Measurements from ENCODE around the gene IFITM1. TPM values are rescaled to one million over a fixed set of nuclear protein-coding genes. Genes with fewer than 3 reads are reported as not detected.
"Not testable (repeated sequence)": the region's sequence is repeated elsewhere in the genome, so short reads cannot be mapped to it uniquely, and the experiment has no call there.

Gene IFITM1
- polyA plus RNA-seq, 1 donor from 2014 or later = 0.35 TPM

- no peaks in the 10 kb centered on the region for H4K20me1 ChIP-seq (ENCODE audit: insufficient read depth)
- H3K79me2 ChIP-seq (replicated peaks; ENCODE audit: insufficient read depth, low read length) = no peaks in the 10 kb centered on the region
- no peak overlapping the region for H3K4me3 ChIP-seq (ENCODE audit: low read length)
- H2AFZ ChIP-seq (ENCODE audit: low read depth, low read length) = no peak overlapping the region
- H3K9me2 ChIP-seq (ENCODE audit: insufficient read depth, low read length) = no peaks in the 10 kb centered on the region
- no peaks in the 10 kb centered on the region for H3K9me3 ChIP-seq (ENCODE audit: low read length)
- no peaks in the 10 kb centered on the region for H3K27me3 ChIP-seq (ENCODE audit: insufficient read depth, low read depth, low read length)
- H3K36me3 ChIP-seq (ENCODE audit: insufficient read depth, low read length) = no peaks in the 10 kb centered on the region
- no peak overlapping the region for H3K27ac ChIP-seq (ENCODE audit: low read length)
- TF ChIP-seq RAD21 (conservative IDR thresholded peaks at IDR 0.05) (no peak), REST (IDR thresholded peaks at IDR 0.05; ENCODE audit: borderline replicate concordance) (no peak), EP300 (conservative IDR thresholded peaks at IDR 0.05; ENCODE audit: poor library complexity, severe bottlenecking) (no peak), MXI1 (conservative IDR thresholded peaks at IDR 0.05; ENCODE audit: poor library complexity, severe bottlenecking) (no peak), TAF1 (IDR thresholded peaks at IDR 0.05; ENCODE audit: low read depth) (no peak), EZH2 (IDR thresholded peaks at IDR 0.05; ENCODE audit: borderline replicate concordance, insufficient read depth, low read length, poor library complexity, severe bottlenecking) (no peak), SMC3 (conservative IDR thresholded peaks at IDR 0.05; ENCODE audit: poor library complexity) (no peak), POLR2AphosphoS5 (IDR thresholded peaks at IDR 0.05) (no peak), CTCF (IDR thresholded peaks at IDR 0.05; ENCODE audit: poor library complexity, severe bottlenecking) (no peak)
- no peak overlapping the region for H3K9ac ChIP-seq (ENCODE audit: low read length)
- H3K4me2 ChIP-seq (ENCODE audit: low read length) = no peak overlapping the region
- H3F3A ChIP-seq (ENCODE audit: insufficient read depth, low read length, poor library complexity, severe bottlenecking) = no peaks in the 10 kb centered on the region
These were observed 19.0 kb downstream of the IFITM1 start for GRCh38 chr11:332651-333480.

DNA sequence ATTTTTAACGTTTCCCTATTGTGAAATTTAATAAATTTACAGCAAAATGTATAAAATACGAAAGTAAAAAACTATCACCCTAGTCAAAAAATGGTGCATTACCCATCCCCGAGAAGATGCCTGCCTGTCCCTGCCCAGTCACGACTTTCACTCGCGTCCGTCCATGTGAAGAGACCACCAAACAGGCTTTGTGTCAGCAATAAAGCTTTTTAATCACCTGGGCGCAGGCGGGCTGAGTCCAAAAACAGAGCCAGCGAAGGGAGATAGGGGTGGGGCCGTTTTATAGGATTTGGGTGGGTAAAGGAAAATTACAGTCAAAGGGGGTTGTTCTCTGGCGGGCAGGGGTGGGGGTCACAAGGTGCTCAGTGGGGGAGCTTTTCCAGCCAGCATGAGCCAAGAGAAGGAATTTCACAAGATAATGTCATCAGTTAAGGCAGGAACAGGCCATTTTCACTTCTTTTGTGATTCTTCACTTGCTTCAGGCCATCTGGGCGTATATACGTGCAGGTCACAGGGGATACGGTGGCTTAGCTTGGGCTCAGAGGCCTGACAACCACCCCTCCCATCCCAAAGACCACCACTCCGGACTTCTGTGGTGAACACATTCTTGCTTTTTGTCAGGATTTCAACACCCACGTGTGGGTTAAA, 19.9 kb downstream of the IFITM1 start:
- H2AFZ ChIP-seq (ENCODE audit: low read depth, low read length); H4K20me1 ChIP-seq (ENCODE audit: insufficient read depth); H3K4me3 ChIP-seq (ENCODE audit: low read length); H3K9me3 ChIP-seq (ENCODE audit: low read length); H3K9ac ChIP-seq (ENCODE audit: low read length); H3K79me2 ChIP-seq (replicated peaks; ENCODE audit: insufficient read depth, low read length); H3K27ac ChIP-seq (ENCODE audit: low read length); H3K4me2 ChIP-seq (ENCODE audit: low read length); H3K36me3 ChIP-seq (ENCODE audit: insufficient read depth, low read length); H3F3A ChIP-seq (ENCODE audit: insufficient read depth, low read length, poor library complexity, severe bottlenecking); H3K27me3 ChIP-seq (ENCODE audit: insufficient read depth, low read depth, low read length); H3K9me2 ChIP-seq (ENCODE audit: insufficient read depth, low read length): not testable (repeated sequence)

All from neural cell (in vitro differentiated cells).